ENCODE data around the gene C6orf52.
"Not testable (repeated sequence)": the region's sequence is repeated elsewhere in the genome, so short reads cannot be mapped to it uniquely, and the experiment has no call there.

C6orf52 gene

GRCh38 chr6:10695086-10695657, 756 bp upstream of the C6orf52 start:
- no peak for DNase-seq (ENCODE audit: low spot score)

- DNase-seq (ENCODE audit: low spot score), result no peak
Observed at GRCh38 chr6:10692965-10693538, 1.4 kb downstream of the C6orf52 start.

DNA sequence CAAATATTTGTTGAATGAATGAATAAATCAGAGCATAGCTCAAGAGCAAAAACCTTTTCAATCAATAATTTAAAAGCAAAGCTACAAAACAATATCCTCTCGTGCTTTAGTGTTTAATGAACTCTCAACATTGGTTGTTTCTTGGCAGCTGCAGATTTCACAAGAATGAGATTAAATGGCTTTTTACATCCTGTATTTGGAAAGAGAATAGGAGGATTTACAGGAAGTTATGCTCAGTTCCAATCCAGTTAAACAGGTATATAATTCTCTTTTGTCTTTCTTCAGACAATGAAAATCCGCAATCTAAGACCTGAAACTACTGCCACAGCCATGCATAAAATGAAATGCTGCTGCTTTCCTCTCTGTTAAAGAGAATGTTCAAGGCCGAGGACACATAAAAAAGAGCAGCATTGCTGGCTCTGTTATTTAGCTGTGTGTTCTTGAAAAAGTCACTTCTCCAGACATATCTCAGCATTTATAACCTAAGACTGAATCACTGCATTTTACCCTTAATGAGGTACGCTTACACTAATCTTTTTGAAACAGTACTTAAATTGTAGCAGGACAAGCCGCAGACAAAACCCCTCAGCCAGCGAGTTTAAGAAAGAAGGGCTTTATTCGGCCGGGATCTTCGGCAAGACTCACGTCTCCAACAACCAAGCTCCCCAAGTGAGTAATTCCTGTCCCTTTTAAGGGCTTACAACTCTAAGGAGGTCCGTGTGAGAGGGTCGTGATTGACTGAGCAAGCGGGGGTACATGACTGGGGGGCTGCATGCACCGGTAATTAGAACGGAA, 3.6 kb downstream of the C6orf52 start:
- DNase-seq (ENCODE audit: low spot score), result no peak

- DNase-seq (ENCODE audit: low spot score), result no peak
Observed at GRCh38 chr6:10687582-10687981, 6.8 kb downstream of the C6orf52 start.

GRCh38 chr6:10686901-10687300, 7.5 kb downstream of the C6orf52 start:
- no peak for DNase-seq (ENCODE audit: low spot score)

DNA sequence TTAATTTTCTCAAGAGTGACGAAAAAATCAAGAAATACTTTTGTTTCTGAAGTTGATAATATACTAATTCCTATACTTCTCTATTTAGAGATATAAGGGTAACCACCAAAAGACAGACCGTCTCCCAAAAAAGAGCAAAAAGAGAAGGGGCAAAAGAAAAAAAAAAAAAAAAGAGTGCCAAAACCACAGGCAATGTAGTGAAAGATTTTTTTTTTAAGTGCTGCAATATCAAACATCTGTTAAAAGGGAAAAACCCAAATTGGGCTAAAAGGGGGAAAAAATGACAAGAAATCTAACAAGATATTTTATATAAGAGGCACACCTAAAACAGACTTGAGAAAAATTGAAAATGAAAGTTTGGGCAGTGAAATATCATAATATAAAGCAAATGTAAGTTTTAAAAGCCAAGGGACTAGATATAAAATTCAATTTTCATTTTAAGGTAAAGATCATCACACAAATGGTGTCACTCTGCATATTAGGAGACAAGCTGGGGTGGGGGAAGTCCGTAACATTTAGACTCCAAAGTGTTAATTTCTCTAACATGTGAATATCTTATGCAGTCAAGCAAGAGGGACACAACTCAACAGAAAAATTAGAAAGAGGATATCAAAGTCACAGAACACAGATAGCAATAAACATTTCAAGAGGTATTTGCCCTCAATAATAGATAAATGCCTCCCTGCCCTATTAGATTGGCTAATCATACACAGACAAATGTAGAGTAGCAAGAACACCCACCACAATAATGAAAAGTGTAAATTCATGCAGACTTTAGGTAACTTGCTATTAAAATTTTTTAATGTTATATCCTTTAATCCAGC, 9.1 kb downstream of the C6orf52 start:
- no peak for DNase-seq (ENCODE audit: low spot score)

DNA sequence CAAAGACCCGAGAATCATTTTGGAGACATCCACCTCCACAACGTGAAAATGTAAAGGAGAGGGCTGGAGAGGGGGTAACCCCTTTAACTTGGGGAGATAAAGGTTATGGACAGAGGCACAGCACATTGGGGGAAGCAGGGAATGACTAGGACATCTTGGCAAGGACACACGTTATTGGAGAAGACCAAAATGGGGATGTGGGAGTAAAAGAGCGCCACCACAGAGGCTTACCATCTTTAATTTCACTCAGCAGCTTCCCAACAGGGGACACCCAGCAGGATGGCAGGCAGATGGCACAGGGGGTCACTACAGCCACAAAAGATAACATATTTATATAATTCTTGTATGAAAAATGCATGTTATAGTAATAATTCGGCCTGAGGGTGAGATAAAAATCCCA, 9.8 kb downstream of the C6orf52 start:
- no peak for DNase-seq (ENCODE audit: low spot score)

GRCh38 chr6:10682355-10682988, 11.9 kb downstream of the C6orf52 start:
- no peak for DNase-seq (ENCODE audit: low spot score)

- no peak for DNase-seq (ENCODE audit: low spot score)
Observed at GRCh38 chr6:10681795-10682194, 12.6 kb downstream of the C6orf52 start.

- DNase-seq (ENCODE audit: low spot score), result no peak
Observed at GRCh38 chr6:10678456-10678855, 16.0 kb downstream of the C6orf52 start.

GRCh38 chr6:10676403-10676802, 18.0 kb downstream of the C6orf52 start:
- no peak for DNase-seq (ENCODE audit: low spot score)

DNA sequence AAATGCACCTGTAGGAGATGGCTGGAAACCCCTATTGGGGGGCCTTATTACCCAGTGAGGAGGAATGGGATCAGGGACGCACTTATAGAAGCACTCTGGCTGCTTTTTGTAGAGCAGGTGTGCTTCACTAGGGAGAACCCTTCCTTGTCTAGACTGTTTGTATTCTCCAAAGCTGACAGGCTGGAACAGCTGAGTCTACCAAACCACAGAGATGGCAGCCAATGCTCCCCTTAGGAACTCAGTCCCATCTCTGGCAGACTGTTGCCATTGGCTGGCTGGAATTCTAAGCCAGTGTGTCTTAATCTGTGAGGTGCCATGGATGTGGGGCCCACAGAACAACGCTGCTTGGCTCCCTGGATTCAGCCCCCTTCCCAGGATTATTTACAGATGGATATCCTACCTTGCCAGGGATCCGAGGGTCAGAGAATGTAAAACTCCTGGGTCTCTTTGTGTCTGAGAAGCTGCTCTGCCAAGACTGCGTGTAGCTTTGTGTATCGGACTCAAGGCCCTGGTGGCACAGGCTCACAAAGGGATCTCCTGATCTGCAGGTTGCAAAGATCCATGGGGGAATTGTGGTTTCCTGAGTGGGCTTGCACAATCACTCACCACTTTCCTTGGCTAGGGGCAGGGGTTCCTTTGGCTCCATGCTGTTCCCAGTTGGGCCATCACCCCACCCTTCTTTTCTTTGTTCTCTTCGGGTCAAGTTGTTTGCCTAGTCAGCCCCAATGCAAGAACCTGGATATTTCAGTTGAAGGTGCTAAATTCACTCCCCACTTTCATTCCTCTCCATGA, 26.1 kb downstream of the C6orf52 start:
- no peak for DNase-seq (ENCODE audit: low spot score)

GRCh38 chr6:10665595-10665994, 28.8 kb downstream of the C6orf52 start:
- not testable (repeated sequence) for DNase-seq (ENCODE audit: low spot score)

DNA sequence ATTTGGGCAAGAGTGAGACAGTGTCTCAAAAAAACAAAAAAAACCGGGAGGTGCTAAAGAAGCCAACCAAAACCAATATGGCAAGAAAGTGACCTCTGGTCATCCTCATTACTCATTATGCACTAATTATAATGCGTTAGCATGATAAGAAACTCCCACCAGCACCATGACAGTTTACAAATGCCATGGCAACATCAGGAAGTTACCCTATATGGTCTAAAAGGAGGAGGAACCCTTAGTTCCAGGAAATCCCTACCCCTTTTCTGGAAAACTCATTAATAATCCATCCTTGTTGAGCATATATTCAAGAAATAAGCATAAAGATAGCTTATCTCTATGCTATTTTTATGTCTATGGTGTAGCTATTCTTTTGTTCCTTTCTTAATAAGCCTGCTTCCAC, 31.7 kb downstream of the C6orf52 start:
- no peak for DNase-seq (ENCODE audit: low spot score)

GRCh38 chr6:10662207-10662606, 32.2 kb downstream of the C6orf52 start:
- no peak for DNase-seq (ENCODE audit: low spot score)

GRCh38 chr6:10660431-10661191, 33.8 kb downstream of the C6orf52 start:
- not testable (repeated sequence) for DNase-seq (ENCODE audit: low spot score)

DNA sequence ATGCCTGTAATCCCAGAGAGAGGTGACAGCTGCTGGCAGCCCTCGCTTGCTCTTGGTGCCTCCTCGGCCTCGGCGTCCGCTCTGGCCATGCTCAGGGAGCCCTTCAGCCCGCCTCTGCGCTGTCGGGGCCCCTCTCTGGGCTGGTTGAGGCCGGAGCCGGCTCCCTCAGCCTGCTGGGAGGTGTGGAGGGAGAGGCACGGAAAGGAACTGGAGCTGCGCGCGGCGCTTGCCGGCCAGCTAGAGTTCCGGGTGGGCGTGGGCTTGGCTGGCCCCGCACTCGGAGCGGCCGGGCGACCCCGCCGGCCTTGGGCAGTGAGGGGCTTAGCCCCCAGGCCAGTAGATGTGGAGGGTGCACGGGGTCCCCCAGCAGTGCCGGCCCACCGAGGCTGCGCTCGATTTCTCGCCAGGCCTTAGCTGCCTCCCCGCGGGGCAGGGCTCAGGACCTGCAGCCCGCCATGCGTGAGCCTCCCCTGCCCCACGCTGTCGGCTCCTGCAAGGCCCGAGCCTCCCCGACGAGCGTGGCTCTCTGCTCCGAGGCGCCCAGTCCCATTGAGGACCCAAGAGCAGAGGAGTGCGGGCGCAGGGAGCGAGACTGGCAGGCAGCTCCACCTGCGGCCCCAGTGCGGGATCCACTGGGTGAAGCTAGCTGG, 34.6 kb downstream of the C6orf52 start:
- DNase-seq (ENCODE audit: low spot score), result no peak

DNA sequence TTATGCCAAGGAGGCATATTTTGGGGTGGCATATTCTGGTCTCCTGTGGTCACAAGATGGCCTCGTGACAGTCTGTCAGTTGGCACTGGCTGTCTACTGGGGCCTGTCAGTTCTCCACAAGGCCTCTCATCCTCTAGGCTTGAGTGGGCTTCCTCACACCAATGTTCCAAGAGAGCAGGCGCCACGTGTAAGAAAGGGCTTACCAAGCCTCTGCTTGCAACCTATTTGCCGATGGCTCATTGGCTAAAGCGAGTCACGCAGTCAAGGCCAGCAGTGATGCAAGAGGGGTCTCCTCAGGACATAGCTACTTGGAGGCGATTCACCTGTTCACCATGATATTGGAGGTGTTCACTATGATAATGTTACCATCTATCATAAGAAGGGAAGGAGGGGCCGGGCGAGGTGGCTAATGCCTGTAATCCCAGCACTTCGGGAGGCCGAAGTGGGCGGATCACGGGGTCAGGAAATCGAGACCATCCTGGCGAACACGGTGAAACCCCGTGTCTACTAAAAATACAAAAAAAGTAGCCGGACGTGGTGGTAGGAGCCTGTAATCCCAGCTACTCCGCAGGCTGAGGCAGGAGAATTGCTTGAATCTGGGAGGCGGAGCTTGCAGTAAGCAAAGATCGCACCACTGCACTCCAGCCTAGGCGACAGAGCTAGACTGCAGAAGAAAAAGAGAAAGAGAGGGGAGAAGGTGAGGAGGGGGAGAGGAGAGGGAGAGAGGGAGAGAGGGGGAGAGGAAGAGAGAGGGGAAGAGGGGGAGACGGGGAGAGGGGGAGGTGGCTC, 35.3 kb downstream of the C6orf52 start:
- no peak for DNase-seq (ENCODE audit: low spot score)

DNA sequence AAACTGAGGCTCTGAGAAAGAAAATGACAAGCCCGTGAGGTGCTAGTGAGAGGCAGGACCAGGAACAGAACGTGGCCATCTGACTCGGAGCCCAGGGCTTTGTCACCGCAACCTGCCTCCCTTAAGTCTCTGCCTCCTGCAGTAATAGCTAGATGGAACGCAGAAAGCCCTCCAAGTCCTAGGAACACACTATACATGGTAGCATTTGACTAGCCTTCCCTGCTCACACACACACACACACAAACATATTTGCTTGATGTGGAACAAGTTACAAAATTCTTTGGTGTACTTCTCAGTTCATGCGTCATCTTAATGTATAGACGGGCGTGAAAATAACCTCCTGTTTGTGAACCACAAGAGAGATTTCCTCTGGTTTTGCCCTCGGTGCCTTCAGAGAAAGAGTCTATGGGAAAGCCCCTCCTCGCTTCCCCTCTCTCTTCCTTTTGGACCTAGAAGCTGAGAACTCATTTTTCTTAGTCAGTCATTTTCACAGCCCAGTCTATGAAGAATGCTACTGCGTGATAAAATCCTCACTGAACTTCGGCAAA, 38.8 kb downstream of the C6orf52 start:
- no peak for DNase-seq (ENCODE audit: low spot score)

All from NAMALWA (cell line).